Kidney (tissue), 14 donors: ENCODE results near the gene DIPK1A. TPM values are rescaled to one million over a fixed set of nuclear protein-coding genes. Genes with fewer than 3 reads are reported as not detected.

ENCODE experiments used
- DNase-seq, 5 donors: peaks; one replicate each; pipeline ENCODE4 v3.0.0-alpha.2; 2013 to 2020
- FAIRE-seq: peaks from 2 replicates; lab custom pipeline; 2012; peaks lifted over from hg19 to GRCh38; lab: Jason Lieb, UNC
- H3K27ac ChIP-seq, 2 donors: one replicate each; pipeline ENCODE4 v1.7.0; 2013; ENCODE audit warnings: low read depth in 2 of 2, low read length in 2 of 2, inconsistent platforms in 1 of 2
- H3K27me3 ChIP-seq: one replicate; pipeline ENCODE4 v1.7.1; 2013; ENCODE audit warnings: low read length, inconsistent platforms; ENCODE audit not compliant: control insufficient read depth, insufficient read depth
- H3K36me3 ChIP-seq, 3 donors: one replicate each; pipeline versions ENCODE4 v1.7.0 to v1.7.1; 2013; ENCODE audit warnings: low read length in 3 of 3, control low read depth in 1 of 3, inconsistent platforms in 1 of 3; ENCODE audit not compliant: insufficient read depth in 3 of 3, control insufficient read depth in 2 of 3
- H3K4me1 ChIP-seq, 3 donors: one replicate each; pipeline versions ENCODE4 v1.7.0 to v1.7.1; 2013; ENCODE audit warnings: low read length in 3 of 3, inconsistent platforms in 1 of 3, low read depth in 1 of 3; ENCODE audit not compliant: control insufficient read depth in 2 of 3, insufficient read depth in 2 of 3
- H3K4me3 ChIP-seq, 3 donors: one replicate each; pipeline versions ENCODE4 v1.7.0 to v1.8.1; 2013; ENCODE audit warnings: low read length in 3 of 3, control low read depth in 1 of 3, inconsistent platforms in 1 of 3
- H3K9ac ChIP-seq, 3 donors: one replicate each; pipeline versions ENCODE4 v1.7.0 to v1.7.1; 2013; ENCODE audit warnings: low read length in 3 of 3, control low read depth in 1 of 3, inconsistent platforms in 1 of 3
- H3K9me3 ChIP-seq, 3 donors: one replicate each; pipeline versions ENCODE4 v1.7.0 to v1.7.1; 2013; ENCODE audit warnings: low read length in 3 of 3, control low read depth in 1 of 3, inconsistent platforms in 1 of 3; ENCODE audit not compliant: control insufficient read depth in 2 of 3, insufficient read depth in 1 of 3
- intact Hi-C: fragments of 100-400 bp; cut with DNase I; formaldehyde crosslinking; loops from one replicate; pipeline ENCODE4 v1.11.1; 2022
- polyA plus RNA-seq: library from polyadenylated mRNA; stranded (reverse); fragments of 350-450 nt; fragmentation: Illumina TruSeq; extraction: RNeasy Lipid Tissue Mini Kit (QIAGEN cat#74804); gene quantifications from one replicate; pipeline ENCODE4 v1.2.3, GENCODE V29; 2014; ENCODE audit warnings: low read depth, low replicate concordance; ENCODE audit not compliant: insufficient read depth
- total RNA-seq: library from RNA; stranded (reverse); fragmentation: NEBNext Ultra II Directional; extraction: Animal tissue kit (Norgen Biotek cat#: 25700); gene quantifications from one replicate; pipeline ENCODE4 v1.2.1, GENCODE V29; 2021
- TF ChIP-seq, protein P1 (sequence below): IDR thresholded peaks from 3 replicates; pipeline ENCODE4 v1.5.1; 2012; ENCODE audit warnings: mild to moderate bottlenecking, moderate library complexity, borderline replicate concordance; ENCODE audit not compliant: insufficient read depth; ENCODE audit errors: extremely low read depth
- donor health status: control.
- donor health status: control.
- donor health status: control.
- donor health status: control.
- donor health status: control.
- donor health status: DM: yes; HTN: yes; CAD: no.
- donor health status: Normal renal cell carcinoma (clear cell type).

DIPK1A gene
- total and polyA plus RNA-seq, 2 donors from 2014 or later, result 4.0 to 6.1 TPM

DNA sequence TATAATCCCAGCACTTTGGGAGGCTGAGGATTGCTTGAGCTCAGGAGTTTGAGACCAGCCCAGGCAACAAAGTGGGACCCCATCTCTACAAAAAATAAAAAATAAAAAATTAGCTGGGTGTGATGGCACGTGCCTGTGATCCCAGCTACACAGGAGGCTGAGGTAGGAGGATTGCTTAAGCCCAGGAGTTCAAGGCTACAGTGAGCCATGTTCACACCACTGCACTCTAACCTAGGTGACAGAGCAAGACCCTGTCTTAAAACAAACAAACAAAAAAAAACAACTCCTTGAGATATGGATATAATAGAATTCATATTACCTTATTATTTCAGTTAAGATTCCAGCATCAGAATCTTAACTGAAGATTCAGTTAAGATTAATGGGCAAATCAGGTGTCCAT, 77.1 kb downstream of the DIPK1A start:
- H3K4me3 ChIP-seq, result no peak overlapping the region
- H3K9ac ChIP-seq, result no peak overlapping the region
- no peak overlapping the region for H3K27ac ChIP-seq
- H3K4me1 ChIP-seq, result no peaks in the 10 kb centered on the region
- no peaks in the 10 kb centered on the region for H3K27me3 ChIP-seq
- no peak for FAIRE-seq
- H3K9me3 ChIP-seq, result peaks cover 0 to 3% (median 0%) of the 10 kb centered on the region in 3 donors
- H3K36me3 ChIP-seq, result no peaks in the 10 kb centered on the region
- TF ChIP-seq, protein P1, sequence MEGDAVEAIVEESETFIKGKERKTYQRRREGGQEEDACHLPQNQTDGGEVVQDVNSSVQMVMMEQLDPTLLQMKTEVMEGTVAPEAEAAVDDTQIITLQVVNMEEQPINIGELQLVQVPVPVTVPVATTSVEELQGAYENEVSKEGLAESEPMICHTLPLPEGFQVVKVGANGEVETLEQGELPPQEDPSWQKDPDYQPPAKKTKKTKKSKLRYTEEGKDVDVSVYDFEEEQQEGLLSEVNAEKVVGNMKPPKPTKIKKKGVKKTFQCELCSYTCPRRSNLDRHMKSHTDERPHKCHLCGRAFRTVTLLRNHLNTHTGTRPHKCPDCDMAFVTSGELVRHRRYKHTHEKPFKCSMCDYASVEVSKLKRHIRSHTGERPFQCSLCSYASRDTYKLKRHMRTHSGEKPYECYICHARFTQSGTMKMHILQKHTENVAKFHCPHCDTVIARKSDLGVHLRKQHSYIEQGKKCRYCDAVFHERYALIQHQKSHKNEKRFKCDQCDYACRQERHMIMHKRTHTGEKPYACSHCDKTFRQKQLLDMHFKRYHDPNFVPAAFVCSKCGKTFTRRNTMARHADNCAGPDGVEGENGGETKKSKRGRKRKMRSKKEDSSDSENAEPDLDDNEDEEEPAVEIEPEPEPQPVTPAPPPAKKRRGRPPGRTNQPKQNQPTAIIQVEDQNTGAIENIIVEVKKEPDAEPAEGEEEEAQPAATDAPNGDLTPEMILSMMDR, result no peak
- intact Hi-C loops, result no loop called here
- no peak for DNase-seq

DNA sequence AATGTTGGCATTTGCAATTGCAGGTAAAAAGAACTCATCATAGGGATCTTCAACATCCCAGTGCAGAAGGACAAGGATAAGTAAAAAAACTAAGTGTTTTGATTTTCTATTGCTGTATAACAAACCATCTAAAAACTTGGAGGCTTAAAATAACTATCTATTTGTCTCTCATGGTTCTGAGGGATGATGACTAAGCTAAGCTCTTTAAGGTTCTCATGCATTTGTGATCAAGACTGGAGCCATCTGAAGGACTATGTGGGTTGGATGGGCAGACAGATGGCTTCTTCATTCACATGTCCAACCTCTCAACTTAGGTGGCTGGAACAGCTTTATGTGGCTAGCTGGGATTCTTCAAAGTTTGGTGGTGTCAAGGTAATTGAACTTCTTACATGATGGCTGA, 78.0 kb downstream of the DIPK1A start:
- FAIRE-seq (no peak), DNase-seq (no peak)
- H3K9me3 ChIP-seq, result no peaks in the 10 kb centered on the region
- H3K9ac ChIP-seq, result no peak overlapping the region
- H3K27ac ChIP-seq, result no peak overlapping the region
- no peaks in the 10 kb centered on the region for H3K4me1 ChIP-seq
- no peaks in the 10 kb centered on the region for H3K27me3 ChIP-seq
- intact Hi-C loops, result no loop called here
- TF ChIP-seq, protein P1, result no peak
- H3K36me3 ChIP-seq, result no peaks in the 10 kb centered on the region
- no peak overlapping the region for H3K4me3 ChIP-seq

DNA sequence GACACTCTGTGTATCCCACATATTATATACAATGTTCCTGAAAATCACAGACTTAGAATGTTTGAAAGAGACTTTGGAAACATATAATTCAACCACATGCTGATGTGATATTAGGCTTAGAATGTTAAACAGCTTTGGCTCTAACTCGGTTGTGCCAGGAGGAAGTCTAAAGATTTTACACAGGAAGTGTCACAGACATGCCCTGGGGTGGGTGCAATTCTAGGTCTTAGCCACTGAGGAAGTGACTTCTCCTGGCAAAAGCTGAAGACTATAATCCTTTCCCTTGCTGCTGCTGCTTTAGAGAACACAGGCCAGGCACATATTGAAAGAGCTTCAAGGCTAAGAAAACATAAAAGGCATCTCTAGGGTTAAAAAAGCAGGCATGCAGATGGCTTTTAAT, 78.4 kb downstream of the DIPK1A start:
- H3K36me3 ChIP-seq, result no peaks in the 10 kb centered on the region
- intact Hi-C loops, result no loop called here
- H3K4me1 ChIP-seq, result no peaks in the 10 kb centered on the region
- H3K9ac ChIP-seq, result no peak overlapping the region
- no peak overlapping the region for H3K4me3 ChIP-seq
- DNase-seq (no peak), FAIRE-seq (no peak)
- no peak overlapping the region for H3K27ac ChIP-seq
- H3K27me3 ChIP-seq, result no peaks in the 10 kb centered on the region
- TF ChIP-seq, protein P1, result no peak
- no peaks in the 10 kb centered on the region for H3K9me3 ChIP-seq

DNA sequence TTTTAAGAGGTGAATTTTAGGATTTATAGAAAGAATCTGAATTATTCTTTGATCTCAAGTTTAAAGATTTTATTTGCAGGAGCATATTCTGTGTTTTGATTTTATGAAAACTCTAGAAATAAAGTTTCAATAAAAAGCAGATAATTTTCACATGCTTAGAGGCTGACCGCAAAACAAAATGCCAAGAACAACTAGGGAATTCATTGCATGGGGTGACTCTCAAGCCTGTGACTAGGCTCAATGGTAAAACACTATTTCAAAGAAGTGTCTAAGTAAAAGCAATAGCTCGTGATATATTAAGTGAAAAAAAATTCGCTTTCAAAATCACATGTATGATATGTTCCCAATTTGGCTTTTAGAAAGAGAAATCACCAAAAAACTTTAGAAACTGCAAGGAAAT, 79.9 kb downstream of the DIPK1A start:
- Histone ChIP-seq H3K9ac (no peak overlapping the region), H3K4me1 (no peaks in the 10 kb centered on the region), H3K9me3 (no peaks in the 10 kb centered on the region), H3K27me3 (no peaks in the 10 kb centered on the region), H3K4me3 (no peak overlapping the region), H3K36me3 (no peaks in the 10 kb centered on the region), H3K27ac (no peak overlapping the region)
- FAIRE-seq, result no peak
- intact Hi-C loops, result no loop called here
- TF ChIP-seq, protein P1, result no peak
- no peak for DNase-seq
